ENCODE measurements around the gene TMEM94.
"Not testable (repeated sequence)": the region's sequence is repeated elsewhere in the genome, so short reads cannot be mapped to it uniquely, and the experiment has no call there.

TMEM94 gene

DNA sequence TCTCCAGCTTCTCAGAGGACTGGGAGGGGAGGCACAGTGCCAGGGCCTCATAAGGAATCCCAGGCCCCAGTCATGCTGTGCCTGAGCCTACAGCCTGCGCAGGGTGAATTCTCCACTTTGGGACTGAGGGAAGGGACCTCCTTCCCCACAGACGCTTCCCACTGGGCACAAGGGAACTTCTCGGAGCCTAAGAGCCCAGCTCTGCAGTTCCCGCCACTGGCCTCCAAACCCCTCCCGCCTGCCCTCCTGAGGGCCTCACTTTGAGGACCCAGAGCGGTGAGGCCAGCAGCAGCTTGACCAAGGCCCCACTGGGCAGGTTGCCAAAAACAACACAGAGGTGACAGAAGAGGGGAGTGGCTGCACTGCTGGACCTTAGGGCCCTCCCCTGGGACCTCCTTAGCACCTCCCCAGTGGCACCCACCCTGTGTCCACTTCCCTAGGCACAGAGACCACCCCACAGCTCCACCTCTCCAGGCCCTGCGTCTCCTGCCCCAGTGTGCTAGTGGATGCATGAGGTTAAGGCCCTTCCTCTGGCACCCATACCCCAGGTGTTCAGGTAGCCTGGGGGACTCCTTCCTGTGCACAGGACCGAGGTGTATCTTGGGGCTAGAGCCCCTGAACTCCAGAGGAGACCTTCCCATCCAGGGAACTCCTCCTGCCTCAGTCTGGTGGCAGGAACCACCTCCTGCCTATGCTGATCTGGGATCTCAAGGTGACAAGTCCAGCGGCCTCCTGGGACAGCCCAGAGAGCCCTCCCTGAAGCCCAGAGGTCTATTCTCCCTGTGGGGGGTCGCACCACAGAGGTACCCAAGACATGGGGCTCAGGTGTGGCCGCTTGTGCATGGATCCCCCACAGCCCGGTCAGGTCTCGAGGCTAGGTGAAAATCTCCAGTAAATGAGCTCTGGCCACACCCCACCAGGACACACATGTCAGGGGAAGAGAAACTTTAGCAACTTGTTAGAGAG lies 55.5 kb downstream of the TMEM94 start:
- DNase-seq (ENCODE audit: low read depth): peak; percentile 28

DNA sequence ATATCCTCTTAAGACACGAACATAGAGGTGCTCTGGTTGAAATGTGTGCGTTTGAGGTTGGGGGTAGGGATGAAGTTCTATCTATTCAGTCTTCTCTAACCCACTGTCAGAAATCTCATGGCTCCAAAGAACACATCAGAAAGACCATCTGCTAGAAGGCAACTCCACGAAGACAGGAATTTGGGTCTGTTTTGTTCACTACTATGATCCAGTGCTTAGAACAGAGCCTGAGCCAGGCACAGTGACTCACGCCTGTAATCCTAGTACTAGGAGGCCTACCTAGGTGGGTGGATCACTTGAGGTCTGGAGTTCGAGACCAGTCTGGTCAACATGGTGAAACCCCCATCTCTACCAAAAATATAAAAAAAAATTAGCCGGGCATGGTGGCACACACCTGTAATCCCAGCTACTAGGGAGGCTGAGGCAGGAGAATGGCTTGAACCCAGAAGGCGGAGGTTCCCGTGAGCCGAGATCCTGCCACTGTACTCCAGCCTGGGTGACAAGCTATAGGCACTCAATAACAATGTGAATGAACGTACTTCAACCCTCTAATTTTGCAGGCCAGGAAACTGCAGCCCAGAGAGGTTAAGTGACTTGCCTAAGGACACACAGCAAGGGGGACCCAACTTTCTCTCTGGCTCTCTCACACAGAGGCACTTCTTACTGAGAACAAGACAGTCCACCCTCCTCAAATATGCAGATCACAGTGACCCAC lies 56.6 kb downstream of the TMEM94 start:
- peak; percentile 30 for DNase-seq (ENCODE audit: low read depth)

DNA sequence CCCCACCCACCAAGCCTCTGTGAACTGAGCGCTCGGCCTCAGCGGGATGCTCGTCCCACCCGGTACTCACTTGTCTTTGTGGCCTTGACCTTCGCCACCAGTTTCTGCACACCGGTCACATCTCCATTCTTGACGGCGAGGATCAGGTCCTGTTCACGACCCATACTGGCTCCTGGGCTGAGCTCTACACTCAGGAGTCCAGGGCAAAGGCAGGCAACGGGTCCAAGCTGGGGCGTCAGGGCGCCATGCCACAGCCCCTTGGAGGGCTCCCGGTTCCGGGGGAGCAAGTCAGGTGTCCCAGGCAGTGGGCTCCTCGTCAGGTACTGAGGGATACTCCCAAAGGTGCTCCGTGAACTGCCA lies 57.2 kb downstream of the TMEM94 start:
- DNase-seq (ENCODE audit: low read depth): no peak

DNA sequence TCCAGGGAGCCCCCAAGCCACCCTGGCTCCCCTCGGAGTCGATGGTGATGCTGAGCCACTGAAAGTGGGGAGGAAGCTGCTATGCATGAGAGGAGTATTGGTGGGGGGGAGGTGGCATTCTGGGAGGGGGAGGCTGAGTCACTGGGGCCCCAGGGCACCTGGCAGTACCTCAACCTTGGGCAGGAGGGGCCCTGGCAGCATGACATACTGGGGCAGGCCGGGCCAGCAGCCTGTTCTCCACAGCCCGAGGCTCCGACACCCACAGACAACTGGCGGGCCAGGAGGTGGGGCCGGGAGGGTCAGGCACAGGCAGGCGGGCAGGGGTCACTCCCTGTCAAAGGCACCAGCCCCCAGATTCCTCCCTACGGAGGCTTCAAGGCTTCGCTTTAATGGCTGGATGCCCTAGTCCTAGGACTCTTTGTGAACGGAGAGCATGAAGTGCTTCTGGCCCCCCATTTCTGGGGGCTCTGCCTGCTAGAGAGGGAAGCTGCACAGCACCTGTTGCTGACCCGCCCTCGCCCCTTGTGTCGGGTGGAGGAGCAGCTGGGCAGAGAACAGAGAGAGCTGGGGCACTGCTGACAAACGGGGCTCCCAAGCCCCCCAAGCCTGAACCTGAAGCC lies 58.0 kb downstream of the TMEM94 start:
- DNase-seq (ENCODE audit: low read depth): peak; percentile 32

DNA sequence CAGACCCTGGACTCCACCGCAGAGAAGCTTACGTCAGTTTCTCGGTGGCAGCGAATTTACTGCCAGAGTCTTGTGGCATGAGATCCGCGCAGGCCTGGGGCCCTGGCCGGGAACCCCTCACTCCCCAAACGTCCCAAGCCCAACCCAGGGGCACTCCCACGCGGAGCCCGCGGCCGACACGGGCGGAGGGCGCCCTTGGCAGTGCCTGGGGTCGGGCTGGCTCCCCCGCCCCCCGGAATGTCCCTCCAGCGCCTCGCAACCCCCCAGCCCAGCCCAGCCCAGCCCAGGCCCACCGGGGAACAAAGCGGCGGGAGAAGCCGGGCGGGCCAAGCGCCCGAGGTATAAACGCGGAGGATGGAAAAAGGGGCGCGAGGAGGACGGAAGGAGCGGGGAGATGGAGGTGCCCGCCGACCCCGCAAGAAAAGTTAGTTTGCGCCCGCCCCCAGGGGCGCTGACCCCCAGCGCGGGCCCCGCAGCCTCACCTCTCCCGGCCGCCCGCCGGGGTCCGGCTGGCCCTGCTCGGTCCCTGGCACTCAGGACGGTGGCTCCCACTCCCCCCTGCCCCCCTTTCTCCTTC lies 58.6 kb downstream of the TMEM94 start:
- peak; percentile 37 for DNase-seq (ENCODE audit: low read depth)

DNA sequence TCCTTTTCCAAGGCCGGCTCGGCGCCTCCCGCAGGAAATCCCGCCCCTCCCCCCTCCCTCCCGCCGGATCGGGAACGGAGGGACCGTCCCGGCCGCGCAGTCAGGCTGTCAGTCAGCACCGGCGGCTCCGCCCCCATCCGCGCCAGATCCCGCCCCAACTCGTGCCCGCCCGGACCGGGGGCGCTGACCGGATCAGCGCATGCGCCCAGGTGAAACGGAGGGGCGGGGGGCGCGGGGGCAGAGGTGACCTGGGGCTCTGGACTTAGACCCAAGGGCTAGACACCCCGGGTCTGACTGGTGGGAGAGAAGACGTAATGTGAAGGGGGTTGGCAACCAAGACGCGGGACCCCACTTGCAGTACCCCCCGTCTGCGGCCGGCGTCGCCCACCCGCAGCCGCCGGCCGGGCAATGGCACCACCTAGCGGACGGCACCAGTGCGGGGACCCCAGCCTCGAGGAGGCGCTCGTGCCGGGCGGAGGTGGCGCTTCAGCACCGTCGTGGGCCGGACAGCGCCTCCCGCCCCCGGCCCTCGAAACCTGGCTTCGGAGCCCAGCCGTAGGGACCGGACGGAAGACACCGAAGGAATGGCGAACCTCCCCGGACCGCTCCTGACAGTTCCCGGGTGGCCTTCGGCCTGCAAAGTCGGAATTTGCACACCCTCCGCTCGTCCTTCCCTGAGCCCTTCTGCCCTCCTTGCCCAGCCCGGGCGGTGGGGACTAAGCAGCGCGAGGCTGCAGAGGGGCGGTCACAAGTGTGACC lies 59.2 kb downstream of the TMEM94 start, which contains the start of gene CASKIN2:
CASKIN2 (minus strand) TSS at position 42 of the 759 bp plus-strand sequence. CDS start 1,733 bp downstream, outside the sequence.
- DNase-seq (ENCODE audit: low read depth): peak; percentile 92

DNA sequence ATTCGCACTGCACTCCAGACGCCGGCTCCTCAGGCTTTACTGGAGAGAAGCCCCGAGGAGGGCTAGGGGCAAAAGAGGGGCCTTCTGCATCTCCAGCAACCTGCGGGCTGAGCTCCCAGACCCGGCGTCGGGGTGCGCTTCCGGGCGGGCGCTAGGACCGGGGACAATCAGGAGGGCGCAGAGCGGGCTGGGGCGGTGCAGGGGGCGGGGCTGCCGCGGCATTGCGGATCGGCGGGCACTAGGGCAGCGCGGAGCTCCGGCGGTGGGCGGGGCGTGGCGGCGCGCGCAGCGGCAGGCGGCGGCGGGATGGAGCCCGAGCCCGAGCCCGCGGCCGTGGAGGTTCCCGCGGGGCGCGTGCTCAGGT lies 59.8 kb downstream of the TMEM94 start, which contains the start of gene TSEN54:
TSEN54 (plus strand) TSS at position 274 of the 364 bp plus-strand sequence; CDS start at position 307, 33 bp downstream.
- peak; percentile 90 for DNase-seq (ENCODE audit: low read depth)

DNA sequence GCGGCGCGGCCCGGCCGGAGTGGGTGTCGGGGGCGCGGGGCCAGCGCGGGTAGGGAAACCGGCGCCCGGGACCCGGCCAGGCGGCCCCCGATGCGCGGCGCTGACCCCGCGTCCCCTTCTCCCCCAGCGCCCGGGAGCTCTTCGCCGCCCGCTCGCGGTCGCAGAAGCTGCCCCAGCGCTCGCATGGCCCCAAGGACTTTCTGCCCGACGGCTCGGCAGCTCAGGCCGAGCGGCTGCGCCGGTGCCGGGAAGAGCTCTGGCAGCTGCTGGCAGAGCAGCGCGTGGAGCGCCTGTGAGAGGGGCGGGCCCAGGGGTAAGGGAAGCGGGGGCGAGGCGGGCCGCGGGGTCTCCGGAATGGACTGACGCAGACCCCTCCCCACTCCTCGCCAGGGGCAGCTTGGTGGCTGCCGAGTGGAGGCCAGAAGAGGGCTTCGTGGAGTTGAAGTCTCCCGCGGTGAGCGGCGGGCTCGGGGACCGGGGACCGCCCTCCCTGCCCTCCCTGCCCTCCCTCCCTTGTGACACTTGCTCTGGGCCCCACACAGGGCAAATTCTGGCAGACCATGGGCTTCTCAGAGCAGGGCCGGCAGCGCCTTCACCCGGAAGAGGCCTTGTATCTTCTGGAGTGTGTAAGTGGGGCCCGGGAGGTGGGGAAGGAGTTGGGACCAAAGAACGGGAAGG lies 60.3 kb downstream of the TMEM94 start:
- DNase-seq (ENCODE audit: low read depth): peak; percentile 38

DNA sequence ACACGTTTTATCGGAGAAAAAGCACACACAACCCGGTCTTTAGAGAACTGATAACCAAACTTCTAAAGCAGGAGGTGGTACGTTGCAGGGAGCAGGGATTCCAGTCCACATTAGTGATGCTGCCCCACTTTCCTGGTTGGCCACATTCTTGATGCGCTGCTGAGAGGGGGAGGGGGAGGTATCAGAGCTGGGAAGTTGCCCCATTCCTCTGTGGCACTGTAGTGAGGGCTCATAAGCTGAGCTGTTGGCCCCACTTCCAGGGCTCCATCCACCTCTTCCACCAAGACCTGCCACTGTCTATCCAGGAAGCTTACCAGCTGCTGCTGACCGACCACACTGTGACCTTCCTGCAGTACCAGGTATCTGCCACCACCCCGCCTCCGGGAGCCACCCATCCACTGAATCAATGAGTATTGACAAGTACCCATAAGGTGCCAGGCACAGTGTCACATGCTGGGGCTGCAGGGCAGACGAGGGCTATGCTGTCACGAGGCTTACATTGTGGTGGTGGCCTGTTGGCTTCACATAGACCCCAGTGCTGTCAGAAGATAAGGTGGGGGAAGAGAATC lies 60.9 kb downstream of the TMEM94 start:
- peak; percentile 24 for DNase-seq (ENCODE audit: low read depth)

DNA sequence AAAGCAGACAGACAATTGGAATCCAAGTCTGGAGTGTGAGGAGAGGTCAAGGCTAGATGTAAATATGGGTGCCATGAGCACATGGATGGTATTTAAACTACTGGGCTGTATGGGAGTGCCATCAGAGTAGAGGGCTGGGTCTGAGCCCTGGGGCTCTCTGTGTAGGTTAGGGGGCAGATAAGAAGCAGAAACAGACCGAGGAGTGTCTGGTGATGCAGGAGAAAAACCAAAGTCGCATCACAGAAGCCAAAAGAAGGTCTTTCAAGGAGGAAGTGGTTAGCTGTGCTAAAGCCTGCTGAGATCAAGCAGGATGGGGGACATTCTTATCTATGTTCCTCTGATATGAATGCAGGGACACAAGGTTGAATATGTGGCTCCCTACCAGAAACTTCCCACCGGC lies 61.8 kb downstream of the TMEM94 start:
- DNase-seq (ENCODE audit: low read depth): no peak

DNA sequence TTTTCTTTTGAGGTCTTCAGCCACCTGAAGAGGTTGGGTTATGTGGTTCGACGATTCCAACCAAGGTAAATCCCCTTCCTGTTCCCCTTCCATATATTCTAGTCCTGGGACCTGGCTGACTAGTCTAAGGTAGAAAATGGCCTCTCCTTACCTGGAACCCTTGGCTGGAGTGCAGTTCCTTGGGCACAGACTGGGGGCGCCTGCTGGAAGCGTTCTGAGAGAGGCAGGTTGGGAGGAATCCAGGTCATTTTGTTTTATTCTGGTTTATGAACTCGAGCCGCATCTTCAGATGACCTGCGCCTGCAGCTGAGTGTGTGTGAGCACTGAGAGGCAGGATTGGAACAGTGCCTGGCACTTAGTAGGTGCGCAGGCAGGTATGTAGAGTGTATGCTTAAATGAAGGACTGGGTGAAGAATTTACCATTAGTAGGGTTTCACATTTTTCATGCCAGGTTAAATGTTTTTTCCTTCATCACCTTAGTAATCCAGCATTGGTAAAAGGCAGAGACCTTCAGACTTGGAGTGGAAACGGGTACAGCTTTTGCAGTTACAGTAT lies 62.6 kb downstream of the TMEM94 start:
- DNase-seq (ENCODE audit: low read depth): no peak

DNA sequence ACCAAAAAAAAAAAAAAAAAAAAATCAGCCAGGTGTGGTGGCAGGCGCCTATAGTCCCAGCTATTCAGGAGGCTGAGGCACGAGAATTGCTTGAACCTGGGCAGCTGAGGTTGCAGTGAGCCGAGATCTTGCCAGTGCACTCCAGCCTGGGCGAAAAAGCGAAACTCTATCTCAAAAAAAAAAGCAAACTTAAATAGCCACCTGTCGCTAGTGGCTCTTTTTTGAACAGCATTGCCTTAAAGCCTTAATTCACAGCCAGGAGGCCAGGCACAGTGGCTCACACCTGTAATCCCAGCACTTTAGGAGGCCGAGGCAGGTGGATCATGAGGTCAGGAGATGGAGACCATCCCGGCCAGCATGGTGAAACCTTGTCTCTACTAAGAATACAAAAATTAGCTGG lies 64.0 kb downstream of the TMEM94 start:
- DNase-seq (ENCODE audit: low read depth): not testable (repeated sequence)

DNA sequence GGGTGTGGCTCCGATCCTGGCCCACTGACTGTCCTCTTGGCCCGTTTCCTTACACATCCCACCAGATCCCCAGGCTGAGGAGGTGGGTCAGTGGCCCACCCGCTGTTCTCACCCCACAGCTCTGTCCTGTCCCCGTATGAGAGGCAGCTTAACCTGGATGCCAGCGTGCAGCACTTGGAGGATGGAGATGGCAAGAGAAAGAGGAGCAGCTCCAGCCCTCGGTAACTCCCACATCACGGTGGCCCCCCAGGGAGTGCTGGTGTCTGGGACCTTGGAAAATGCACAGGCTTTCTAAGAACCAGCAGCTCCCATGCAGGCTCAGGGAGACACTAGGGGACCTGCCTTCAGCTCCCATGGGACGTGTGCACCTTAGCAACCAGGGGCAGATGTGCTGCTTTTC lies 64.9 kb downstream of the TMEM94 start:
- DNase-seq (ENCODE audit: low read depth): no peak

DNA sequence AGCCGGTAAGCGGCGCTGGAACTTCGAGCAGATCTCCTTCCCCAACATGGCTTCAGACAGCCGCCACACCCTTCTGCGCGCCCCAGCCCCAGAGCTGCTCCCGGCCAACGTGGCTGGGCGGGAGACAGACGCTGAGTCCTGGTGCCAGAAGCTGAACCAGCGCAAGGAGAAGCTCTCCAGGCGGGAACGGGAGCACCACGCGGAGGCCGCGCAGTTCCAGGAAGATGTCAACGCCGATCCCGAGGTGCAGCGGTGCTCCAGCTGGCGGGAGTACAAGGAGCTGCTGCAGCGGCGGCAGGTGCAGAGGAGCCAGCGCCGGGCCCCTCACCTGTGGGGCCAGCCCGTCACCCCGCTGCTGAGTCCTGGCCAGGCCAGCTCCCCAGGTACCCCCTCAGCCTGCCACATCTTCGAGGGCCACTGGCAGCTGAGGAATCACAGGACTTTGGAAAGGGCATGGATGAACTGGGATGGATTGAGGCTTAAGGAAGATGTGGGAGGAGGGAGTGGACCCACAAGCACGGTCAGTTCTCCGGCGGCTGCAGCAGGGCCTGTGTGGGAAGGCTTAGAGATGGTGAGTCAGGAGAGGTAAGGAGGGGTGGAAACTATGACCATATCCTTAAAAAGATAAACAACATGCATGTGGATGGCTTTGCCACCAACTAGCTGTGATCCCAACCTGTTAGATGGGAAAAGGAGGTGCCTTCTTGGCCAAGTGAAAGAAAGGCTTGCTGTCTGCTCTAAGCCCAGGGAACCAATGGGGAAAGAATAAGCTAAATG lies 65.7 kb downstream of the TMEM94 start:
- DNase-seq (ENCODE audit: low read depth): no peak

DNA sequence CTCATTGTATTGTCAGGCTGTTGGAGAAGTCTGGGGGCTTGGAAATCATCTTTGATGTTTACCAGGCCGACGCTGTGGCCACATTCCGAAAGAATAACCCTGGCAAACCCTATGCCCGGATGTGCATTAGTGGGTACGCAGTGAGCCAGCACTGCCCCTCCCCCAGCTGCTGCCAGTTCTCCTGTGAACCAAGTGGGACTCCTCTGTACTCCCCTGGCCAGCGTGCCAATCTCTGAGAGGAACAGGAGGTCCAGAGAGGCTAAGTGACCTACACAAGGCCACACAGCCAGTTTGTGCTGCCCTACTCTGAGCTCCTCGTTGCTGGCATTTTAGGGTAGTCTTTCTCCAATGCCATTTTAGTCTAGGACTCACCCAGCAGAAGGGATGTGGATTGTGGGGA lies 67.2 kb downstream of the TMEM94 start:
- no peak for DNase-seq (ENCODE audit: low read depth)

DNA sequence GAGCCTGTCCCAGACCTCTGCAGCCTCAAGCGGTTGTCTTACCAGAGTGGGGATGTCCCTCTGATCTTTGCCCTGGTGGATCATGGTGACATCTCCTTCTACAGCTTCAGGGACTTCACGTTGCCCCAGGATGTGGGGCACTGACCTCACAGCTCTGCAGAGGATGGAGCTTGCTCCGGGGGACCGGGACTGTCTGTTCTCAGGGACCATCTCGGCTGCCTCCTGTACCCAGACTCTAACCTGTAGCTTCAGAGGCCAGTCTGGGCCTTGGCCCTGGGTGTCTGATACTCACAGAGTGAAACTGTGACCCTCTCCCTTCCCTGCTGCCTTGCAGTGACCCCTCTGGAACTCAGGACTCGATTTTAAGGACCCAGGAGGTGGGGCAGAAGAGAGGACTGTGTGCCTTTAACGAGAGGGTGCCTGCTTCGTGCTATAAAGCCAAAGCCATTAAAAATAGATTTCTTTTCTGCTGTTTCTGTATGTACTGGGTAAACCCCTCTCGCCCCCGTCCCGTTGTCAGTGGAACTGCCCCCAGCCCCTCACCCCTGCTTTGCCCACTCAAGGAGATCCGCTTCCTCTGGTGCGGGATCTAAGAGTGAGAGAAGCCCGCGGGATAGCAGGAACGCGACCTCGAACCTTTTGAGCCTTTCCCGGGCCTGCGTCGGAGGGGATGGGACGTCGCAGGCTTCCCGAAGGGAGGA lies 68.0 kb downstream of the TMEM94 start:
- DNase-seq (ENCODE audit: low read depth): no peak

DNA sequence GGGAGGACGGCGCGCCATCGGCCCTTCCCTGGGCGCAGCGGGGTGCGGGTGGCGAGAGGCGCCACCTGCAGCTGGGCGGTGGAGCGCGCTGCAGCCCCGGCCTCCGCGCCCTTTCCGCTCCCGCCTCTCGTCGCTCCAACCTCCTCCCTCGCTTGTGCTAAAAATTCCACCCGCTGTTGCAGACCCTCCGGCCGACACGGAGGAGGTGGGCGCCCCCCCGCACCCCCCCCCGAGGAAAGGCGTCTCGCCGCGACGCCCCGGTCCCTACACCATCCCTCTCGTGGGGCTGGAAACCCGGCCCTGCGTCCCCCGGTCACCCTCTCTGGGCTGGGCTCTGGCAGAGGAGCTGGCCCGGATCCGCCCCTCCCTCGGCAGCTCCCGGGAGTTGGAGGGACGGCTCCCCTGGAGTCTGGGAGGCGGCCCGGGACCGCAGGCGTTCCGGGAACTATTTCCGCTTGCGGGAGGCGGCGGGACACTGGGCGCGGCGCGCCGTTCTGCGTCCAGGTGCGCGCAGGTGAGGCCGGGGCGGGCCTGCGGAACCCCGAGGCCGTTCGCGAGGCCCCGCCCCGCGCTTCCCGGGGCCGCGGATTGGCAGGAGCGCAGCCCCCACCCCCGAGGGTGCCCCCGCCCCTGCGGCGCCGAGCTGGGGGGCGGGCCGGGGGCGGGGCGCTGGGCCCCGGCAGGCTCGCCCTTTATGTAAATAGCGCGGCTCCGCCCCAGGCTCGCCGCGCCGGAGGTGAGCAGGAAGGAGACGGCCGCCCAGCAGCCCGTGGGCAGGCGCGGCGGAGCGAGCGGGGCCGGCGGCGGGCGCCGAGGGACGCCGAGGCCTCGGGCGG lies 68.8 kb downstream of the TMEM94 start, which contains the start of gene LLGL2:
LLGL2 (plus strand) TSS at position 728 of the 836 bp plus-strand sequence. CDS start 17,730 bp downstream, outside the sequence.
- peak; percentile 72 for DNase-seq (ENCODE audit: low read depth)
